Peyer's patch (tissue), 4 donors: ENCODE data around the gene GOLT1B. TPM values are rescaled to one million over a fixed set of nuclear protein-coding genes. Genes with fewer than 3 reads are reported as not detected.
"Not testable (repeated sequence)": the region's sequence is repeated elsewhere in the genome, so short reads cannot be mapped to it uniquely, and the experiment has no call there.

Experiments
- DNase-seq, 3 donors: peaks; one replicate each; pipeline ENCODE4 v3.0.0-alpha.2; 2017 to 2019
- H3K27ac ChIP-seq, 4 donors: fragments of 200-600 bp; sonication (generic); one replicate each; pipeline ENCODE4 v1.5.1; 2016 to 2019
- H3K27me3 ChIP-seq, 2 donors: fragments of 200-600 bp; sonication (generic); one replicate each; pipeline ENCODE4 v1.5.1; 2019
- H3K36me3 ChIP-seq, 3 donors: fragments of 200-600 bp; sonication (generic); one replicate each; pipeline ENCODE4 v1.5.1; 2016 to 2019
- H3K4me1 ChIP-seq, 4 donors: fragments of 200-600 bp; sonication (generic); one replicate each; pipeline ENCODE4 v1.5.1; 2016 to 2019
- H3K4me3 ChIP-seq, 4 donors: fragments of 200-600 bp; sonication (generic); 1 replicate in 3 of 4; 2 replicates in 1 of 4; pipeline ENCODE4 v1.5.1; 2016 to 2019; ENCODE audit warnings: mild to moderate bottlenecking in 1 of 4
- H3K9me3 ChIP-seq, 4 donors: fragments of 200-600 bp; sonication (generic); one replicate each; pipeline ENCODE4 v1.5.1; 2016 to 2019; ENCODE audit warnings: mild to moderate bottlenecking in 1 of 4
- CTCF ChIP-seq, 6 experiments: fragments of 450-650 bp in 4 of 6; fragments of 200-600 bp in 2 of 6; sonication (generic) in 1 of 6; IDR thresholded peaks; one replicate each; pipeline ENCODE4 v1.5.1; 2017 to 2019; ENCODE audit warnings: antibody characterized with exemption in 6 of 6, mild to moderate bottlenecking in 3 of 6, moderate library complexity in 1 of 6
- POLR2A ChIP-seq, 2 donors: fragments of 450-650 bp; IDR thresholded peaks; one replicate each; pipeline ENCODE4 v1.5.1; 2017; ENCODE audit warnings: antibody characterized with exemption in 2 of 2, mild to moderate bottlenecking in 2 of 2, moderate library complexity in 2 of 2
- total RNA-seq, 4 donors: library from RNA; depleted of rRNA; stranded (reverse); fragments of >200 nt; gene quantifications; one replicate each; pipeline ENCODE4 v1.1.0, GENCODE V29; 2016

GOLT1B gene
- 10 to 100 TPM in 2 of 4 donors, 1 to 10 TPM in 2; 6.8 to 31.4 (median 14.0) TPM for total RNA-seq

GRCh38 chr12:21501258-21502163, at the start of gene GOLT1B, which contains the start of gene RECQL:
GOLT1B (plus strand) TSS chr12:21501789; CDS start chr12:21501924, 135 bp downstream.
RECQL (minus strand) TSS chr12:21501635; CDS start chr12:21499570, 2,065 bp downstream.
- H3K27me3 ChIP-seq, result no peaks in the 10 kb centered on the region
- H3K4me1 ChIP-seq, result peaks cover 0 to 30% (median 5%) of the 10 kb centered on the region in 4 donors
- H3K27ac ChIP-seq, result peak within 1 kb of the TSS; percentile 81 to 85 (median 84)
- H3K4me3 ChIP-seq, result peak within 1 kb of the TSS; percentile 87 to 98 (median 95)
- peak; percentile 88 to 97 (median 92) for DNase-seq
- H3K9me3 ChIP-seq, result no peaks in the 10 kb centered on the region
- peaks cover 0 to 17% (median 0%) of the 10 kb centered on the region in 3 donors for H3K36me3 ChIP-seq
- TF ChIP-seq POLR2A (IDR thresholded peaks at IDR 0.05) (peak; percentile 39 to 54), CTCF (IDR thresholded peaks at IDR 0.05) (no peak)

GRCh38 chr12:21453312-21453852, 48.2 kb upstream of the GOLT1B start:
- no peaks in the 10 kb centered on the region for H3K9me3 ChIP-seq
- peaks cover 0 to 79% (median 0%) of the 10 kb centered on the region in 3 donors for H3K36me3 ChIP-seq
- no peak overlapping the region for H3K4me3 ChIP-seq
- DNase-seq, result no peak
- H3K4me1 ChIP-seq, result no peaks in the 10 kb centered on the region
- H3K27me3 ChIP-seq, result no peaks in the 10 kb centered on the region
- no peak overlapping the region for H3K27ac ChIP-seq
- TF ChIP-seq CTCF (IDR thresholded peaks at IDR 0.05) (no peak), POLR2A (IDR thresholded peaks at IDR 0.05) (no peak)

- no peak overlapping the region for H3K27ac ChIP-seq
- H3K9me3 ChIP-seq, result no peaks in the 10 kb centered on the region
- DNase-seq, result no peak
- H3K4me1 ChIP-seq, result no peaks in the 10 kb centered on the region
- TF ChIP-seq POLR2A (IDR thresholded peaks at IDR 0.05) (no peak), CTCF (IDR thresholded peaks at IDR 0.05) (no peak)
- H3K36me3 ChIP-seq, result peaks cover 0 to 77% (median under 1%) of the 10 kb centered on the region in 3 donors
- H3K27me3 ChIP-seq, result no peaks in the 10 kb centered on the region
- H3K4me3 ChIP-seq, result no peak overlapping the region
Measured at GRCh38 chr12:21456291-21456780, 45.3 kb upstream of the GOLT1B start.

- Histone ChIP-seq H3K4me1 (no peaks in the 10 kb centered on the region), H3K27me3 (no peaks in the 10 kb centered on the region), H3K9me3 (no peaks in the 10 kb centered on the region), H3K27ac (no peak overlapping the region), H3K4me3 (no peak overlapping the region), H3K36me3 (peaks cover 0 to 96% (median 7%) of the 10 kb centered on the region in 3 donors)
- no peak for DNase-seq
- no peak for TF ChIP-seq CTCF (IDR thresholded peaks at IDR 0.05)
- no peak for TF ChIP-seq POLR2A (IDR thresholded peaks at IDR 0.05)
Measured at GRCh38 chr12:21459474-21459873, 42.1 kb upstream of the GOLT1B start.

GRCh38 chr12:21467334-21467733, 34.3 kb upstream of the GOLT1B start:
- DNase-seq, H3K4me3 ChIP-seq, H3K9me3 ChIP-seq, H3K27me3 ChIP-seq, H3K4me1 ChIP-seq, H3K27ac ChIP-seq: not testable (repeated sequence)
- H3K36me3 ChIP-seq, result peaks cover 0 to 60% (median 3%) of the 10 kb centered on the region in 3 donors

GRCh38 chr12:21471294-21471693, 30.3 kb upstream of the GOLT1B start:
- TF ChIP-seq POLR2A (IDR thresholded peaks at IDR 0.05) (no peak), CTCF (IDR thresholded peaks at IDR 0.05) (no peak)
- no peak overlapping the region for H3K27ac ChIP-seq
- no peaks in the 10 kb centered on the region for H3K9me3 ChIP-seq
- peaks cover 0 to 75% (median 3%) of the 10 kb centered on the region in 3 donors for H3K36me3 ChIP-seq
- H3K4me3 ChIP-seq, result no peak overlapping the region
- no peaks in the 10 kb centered on the region for H3K27me3 ChIP-seq
- no peak for DNase-seq
- H3K4me1 ChIP-seq, result no peaks in the 10 kb centered on the region
